Liver (tissue), 9 donors: ENCODE data around the gene HOXB4. TPM values are rescaled to one million over a fixed set of nuclear protein-coding genes. Genes with fewer than 3 reads are reported as not detected.
A peak's percentile ranks its signal among the peaks of the same experiment; 100 is the strongest.

Experiments
- DNase-seq: peaks from one replicate; pipeline ENCODE4 v3.0.0-alpha.2; 2017; ENCODE audit warnings: low spot score
- H3K27ac ChIP-seq, 2 donors: one replicate each; pipeline ENCODE4 v1.7.0; 2013; ENCODE audit warnings: inconsistent platforms in 2 of 2, low read length in 2 of 2, control low read depth in 1 of 2, low read depth in 1 of 2, mild to moderate bottlenecking in 1 of 2
- H3K27me3 ChIP-seq, 4 donors: one replicate each; pipeline versions ENCODE4 v1.6.1 to v1.7.0; 2013; ENCODE audit warnings: low read length in 3 of 4, inconsistent platforms in 1 of 4, mild to moderate bottlenecking in 1 of 4, moderate library complexity in 1 of 4; ENCODE audit not compliant: control insufficient read depth in 4 of 4, insufficient read depth in 4 of 4
- H3K36me3 ChIP-seq, 4 donors: one replicate each; pipeline versions ENCODE4 v1.6.1 to v1.7.0; 2013; ENCODE audit warnings: low read length in 3 of 4, mild to moderate bottlenecking in 3 of 4, low read depth in 1 of 4, moderate library complexity in 1 of 4; ENCODE audit not compliant: control insufficient read depth in 4 of 4, insufficient read depth in 3 of 4
- H3K4me1 ChIP-seq, 4 donors: one replicate each; pipeline versions ENCODE4 v1.6.1 to v1.7.0; 2013; ENCODE audit warnings: low read length in 3 of 4, mild to moderate bottlenecking in 3 of 4, moderate library complexity in 1 of 4; ENCODE audit not compliant: control insufficient read depth in 4 of 4, insufficient read depth in 4 of 4
- H3K4me3 ChIP-seq, 3 donors: one replicate each; pipeline versions ENCODE4 v1.6.1 to v1.7.0; 2013; ENCODE audit warnings: low read length in 3 of 3, control low read depth in 1 of 3, low read depth in 1 of 3, mild to moderate bottlenecking in 1 of 3
- H3K9ac ChIP-seq, 2 donors: one replicate each; pipeline ENCODE4 v1.7.0; 2013; ENCODE audit warnings: low read length in 2 of 2, mild to moderate bottlenecking in 2 of 2, moderate library complexity in 2 of 2, control low read depth in 1 of 2, low read depth in 1 of 2
- H3K9me3 ChIP-seq, 4 donors: one replicate each; pipeline versions ENCODE4 v1.6.1 to v1.7.0; 2013; ENCODE audit warnings: low read length in 3 of 4; ENCODE audit not compliant: control insufficient read depth in 4 of 4
- ATF3 ChIP-seq: IDR thresholded peaks from 2 replicates; pipeline ENCODE4 v1.6.1; 2016; ENCODE audit warnings: antibody characterized with exemption
- EGR1 ChIP-seq, 2 donors: IDR thresholded peaks; 2 replicates each; pipeline ENCODE4 v1.6.1; 2016 to 2018; ENCODE audit warnings: antibody characterized with exemption in 2 of 2, low read depth in 2 of 2
- FOXA1 ChIP-seq: IDR thresholded peaks from 2 replicates; pipeline ENCODE4 v1.6.1; 2016; ENCODE audit warnings: antibody characterized with exemption
- FOXA2 ChIP-seq: IDR thresholded peaks from 2 replicates; pipeline ENCODE4 v1.6.1; 2016; ENCODE audit warnings: antibody characterized with exemption
- HNF4A ChIP-seq, 2 donors: conservative IDR thresholded peaks; 2 replicates each; pipeline ENCODE4 v1.6.1; 2016; ENCODE audit warnings: antibody characterized with exemption in 2 of 2, mild to moderate bottlenecking in 2 of 2
- HNF4G ChIP-seq: IDR thresholded peaks from 2 replicates; pipeline ENCODE4 v1.6.1; 2016; ENCODE audit warnings: antibody characterized with exemption
- JUND ChIP-seq, 2 donors: IDR thresholded peaks; 2 replicates each; pipeline ENCODE4 v1.6.1; 2016; ENCODE audit warnings: antibody characterized with exemption in 2 of 2
- MAX ChIP-seq: IDR thresholded peaks from 2 replicates; pipeline ENCODE4 v1.6.1; 2016; ENCODE audit warnings: antibody characterized with exemption
- NR2F2 ChIP-seq: IDR thresholded peaks from 2 replicates; pipeline ENCODE4 v1.6.1; 2016; ENCODE audit warnings: antibody characterized with exemption
- RXRA ChIP-seq, 2 donors: IDR thresholded peaks; 2 replicates each; pipeline ENCODE4 v1.6.1; 2017 to 2018; ENCODE audit warnings: antibody characterized with exemption in 2 of 2, mild to moderate bottlenecking in 1 of 2
- SP1 ChIP-seq: IDR thresholded peaks from 2 replicates; pipeline ENCODE4 v1.6.1; 2018; ENCODE audit warnings: antibody characterized with exemption, mild to moderate bottlenecking
- TAF1 ChIP-seq: conservative IDR thresholded peaks from 2 replicates; pipeline ENCODE4 v1.6.1; 2016; ENCODE audit warnings: antibody characterized with exemption, mild to moderate bottlenecking
- ZBTB33 ChIP-seq: IDR thresholded peaks from 2 replicates; pipeline ENCODE4 v1.6.1; 2016; ENCODE audit warnings: antibody characterized with exemption
- WGBS: extraction: QIAGEN DNeasy Blood & Tissue Kit; methylation state at CpG from one replicate; pipeline ENCODE4 v1.1.7; 2013; 5-methylcytosine and 5-hydroxymethylcytosine counted together
- polyA plus RNA-seq, 2 donors: library from polyadenylated mRNA; stranded (reverse) in 1 of 2; unstranded in 1 of 2; fragments of 200-250 nt in 1 of 2; fragments of >200 nt in 1 of 2; fragmentation: Nextera tagmentation in 1 of 2; extraction: Ambion mirVana in 1 of 2; gene quantifications; one replicate each; pipeline versions ENCODE4 v1.2.1 to v1.2.3, GENCODE V29; 2013 to 2015
- total RNA-seq, 2 donors: library from RNA; depleted of rRNA; stranded (reverse); fragments of >200 nt; gene quantifications; one replicate each; pipeline ENCODE4 v1.2.3, GENCODE V29; 2014
- TF ChIP-seq, protein P1 (sequence below): fragments of 150-350 bp; IDR thresholded peaks from 2 replicates; pipeline ENCODE4 v1.5.1; 2017; ENCODE audit warnings: improper control_type of control experiment, low read depth, low read length; ENCODE audit not compliant: missing input control
- donor health status: healthy.
- donor health status: healthy.
- donor health status: healthy.
- donor health status: healthy.
- donor health status: healthy.

Gene HOXB4
- total and polyA plus RNA-seq, 4 donors: 0.19 to 0.75 (median 0.50) TPM

GRCh38 chr17:48549914-48550501 is 28.1 kb downstream of the HOXB4 start:
- no peak for DNase-seq
- 40% methylated on average over 18 of the region's 18 CpGs for WGBS
- H3K4me3 ChIP-seq: no peak overlapping the region
- no peak overlapping the region for H3K9ac ChIP-seq
- no peaks in the 10 kb centered on the region for H3K36me3 ChIP-seq
- TF ChIP-seq EGR1 (IDR thresholded peaks at IDR 0.05; ENCODE audit: low read depth in 2 of 2): no peak
- H3K4me1 ChIP-seq: peaks cover 0 to 3% (median 0%) of the 10 kb centered on the region in 4 donors
- no peaks in the 10 kb centered on the region for H3K9me3 ChIP-seq
- peaks cover 0 to 9% (median 3%) of the 10 kb centered on the region in 4 donors for H3K27me3 ChIP-seq
- no peak overlapping the region for H3K27ac ChIP-seq

DNA sequence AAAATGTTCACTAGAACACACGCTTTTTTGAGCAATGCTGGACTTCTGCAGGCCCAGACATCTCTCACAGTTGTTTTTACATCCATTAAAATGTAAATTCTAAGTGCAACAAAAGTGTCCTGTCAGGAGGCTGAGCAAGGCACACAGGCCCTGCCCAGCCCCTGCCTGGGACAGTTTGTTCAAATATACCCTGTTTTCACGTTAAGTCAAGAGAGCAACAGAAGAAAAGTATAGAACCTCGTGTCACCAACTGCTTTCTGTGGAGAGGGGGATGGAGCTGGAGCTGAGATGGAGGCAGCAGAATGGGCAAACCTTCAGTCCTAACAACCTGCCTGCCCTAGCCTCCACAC is 28.9 kb downstream of the HOXB4 start:
- H3K9ac ChIP-seq: no peak overlapping the region
- H3K36me3 ChIP-seq: no peaks in the 10 kb centered on the region
- no peak for DNase-seq
- peaks cover 0 to 3% (median 0%) of the 10 kb centered on the region in 4 donors for H3K4me1 ChIP-seq
- no peak overlapping the region for H3K4me3 ChIP-seq
- H3K27me3 ChIP-seq: peaks cover 0 to 9% (median 3%) of the 10 kb centered on the region in 4 donors
- no peak overlapping the region for H3K27ac ChIP-seq
- 50% methylated on average over 3 of the region's 3 CpGs for WGBS
- TF ChIP-seq NR2F2 (no peak), HNF4A (conservative IDR thresholded peaks at IDR 0.05) (no peak), JUND (IDR thresholded peaks at IDR 0.05) (no peak), ZBTB33 (no peak), RXRA (IDR thresholded peaks at IDR 0.05) (no peak), FOXA2 (no peak), SP1 (no peak), FOXA1 (no peak), TAF1 (no peak), HNF4G (no peak), MAX (no peak), EGR1 (IDR thresholded peaks at IDR 0.05; ENCODE audit: low read depth in 2 of 2) (no peak)
- TF ChIP-seq, protein P1, sequence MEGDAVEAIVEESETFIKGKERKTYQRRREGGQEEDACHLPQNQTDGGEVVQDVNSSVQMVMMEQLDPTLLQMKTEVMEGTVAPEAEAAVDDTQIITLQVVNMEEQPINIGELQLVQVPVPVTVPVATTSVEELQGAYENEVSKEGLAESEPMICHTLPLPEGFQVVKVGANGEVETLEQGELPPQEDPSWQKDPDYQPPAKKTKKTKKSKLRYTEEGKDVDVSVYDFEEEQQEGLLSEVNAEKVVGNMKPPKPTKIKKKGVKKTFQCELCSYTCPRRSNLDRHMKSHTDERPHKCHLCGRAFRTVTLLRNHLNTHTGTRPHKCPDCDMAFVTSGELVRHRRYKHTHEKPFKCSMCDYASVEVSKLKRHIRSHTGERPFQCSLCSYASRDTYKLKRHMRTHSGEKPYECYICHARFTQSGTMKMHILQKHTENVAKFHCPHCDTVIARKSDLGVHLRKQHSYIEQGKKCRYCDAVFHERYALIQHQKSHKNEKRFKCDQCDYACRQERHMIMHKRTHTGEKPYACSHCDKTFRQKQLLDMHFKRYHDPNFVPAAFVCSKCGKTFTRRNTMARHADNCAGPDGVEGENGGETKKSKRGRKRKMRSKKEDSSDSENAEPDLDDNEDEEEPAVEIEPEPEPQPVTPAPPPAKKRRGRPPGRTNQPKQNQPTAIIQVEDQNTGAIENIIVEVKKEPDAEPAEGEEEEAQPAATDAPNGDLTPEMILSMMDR: no peak
- H3K9me3 ChIP-seq: no peaks in the 10 kb centered on the region

- no peak for DNase-seq
- no peak overlapping the region for H3K4me3 ChIP-seq
- H3K27me3 ChIP-seq: peaks cover 0 to 9% (median 3%) of the 10 kb centered on the region in 4 donors
- TF ChIP-seq RXRA (IDR thresholded peaks at IDR 0.05): no peak
- no peak for TF ChIP-seq SP1
- no peak for TF ChIP-seq FOXA2
- TF ChIP-seq TAF1: no peak
- no peak for TF ChIP-seq ATF3
- no peaks in the 10 kb centered on the region for H3K36me3 ChIP-seq
- 38% methylated on average over 6 of the region's 6 CpGs for WGBS
- no peak overlapping the region for H3K9ac ChIP-seq
- peaks cover 0 to 3% (median 0%) of the 10 kb centered on the region in 4 donors for H3K4me1 ChIP-seq
- peak overlapping the region in 1 of 2 donors; percentile 25 for H3K27ac ChIP-seq
- no peaks in the 10 kb centered on the region for H3K9me3 ChIP-seq
These were observed 29.4 kb downstream of the HOXB4 start for GRCh38 chr17:48548523-48549280.
